GM21360 (cell line): Measurements from ENCODE around the gene ANKRD12.

Experiments used
- ATAC-seq: cut with Tn5 transposase; IDR thresholded peaks from one replicate; pipeline ENCODE4 v1.9.1; 2021; ENCODE audit warnings: mild to moderate bottlenecking, moderate library complexity; ENCODE audit not compliant: unreplicated experiment

ANKRD12 gene

GRCh38 chr18:9106094-9106493 is 30.5 kb upstream of the ANKRD12 start:
- no peak for ATAC-seq

GRCh38 chr18:9106800-9107584 is 29.6 kb upstream of the ANKRD12 start:
- ATAC-seq = no peak

GRCh38 chr18:9108911-9109310 is 27.7 kb upstream of the ANKRD12 start:
- ATAC-seq = no peak

- ATAC-seq = no peak
Observed at GRCh38 chr18:9109523-9109922, 27.1 kb upstream of the ANKRD12 start.

GRCh38 chr18:9113468-9114149 is 23.0 kb upstream of the ANKRD12 start:
- no peak for ATAC-seq

- no peak for ATAC-seq
Observed at GRCh38 chr18:9115984-9116383, 20.6 kb upstream of the ANKRD12 start.

- no peak for ATAC-seq
Observed at GRCh38 chr18:9117980-9118841, 18.4 kb upstream of the ANKRD12 start.

GRCh38 chr18:9120796-9121195 is 15.8 kb upstream of the ANKRD12 start:
- ATAC-seq = no peak

- no peak for ATAC-seq
Observed at GRCh38 chr18:9123520-9123919, 13.1 kb upstream of the ANKRD12 start.

- no peak for ATAC-seq
Observed at GRCh38 chr18:9124824-9125223, 11.8 kb upstream of the ANKRD12 start.

- ATAC-seq = no peak
Observed at GRCh38 chr18:9126337-9126736, 10.2 kb upstream of the ANKRD12 start.

- no peak for ATAC-seq
Observed at GRCh38 chr18:9130195-9130594, 6.4 kb upstream of the ANKRD12 start.

- ATAC-seq = no peak
Observed at GRCh38 chr18:9130806-9131205, 5.8 kb upstream of the ANKRD12 start.

GRCh38 chr18:9132628-9133027 is 4.0 kb upstream of the ANKRD12 start:
- ATAC-seq = no peak

GRCh38 chr18:9133225-9133624 is 3.4 kb upstream of the ANKRD12 start:
- no peak for ATAC-seq

- no peak for ATAC-seq
Observed at GRCh38 chr18:9135081-9135911, 1.3 kb upstream of the ANKRD12 start.

- ATAC-seq = peak; percentile 18
Observed at GRCh38 chr18:9135912-9136314, 668 bp upstream of the ANKRD12 start.

- peak; percentile 39 for ATAC-seq
Observed at GRCh38 chr18:9137168-9138066, 836 bp downstream of the ANKRD12 start.

- no peak for ATAC-seq
Observed at GRCh38 chr18:9139400-9140039, 2.9 kb downstream of the ANKRD12 start.
